Measurements from ENCODE around the gene LKAAEAR1.

DNA sequence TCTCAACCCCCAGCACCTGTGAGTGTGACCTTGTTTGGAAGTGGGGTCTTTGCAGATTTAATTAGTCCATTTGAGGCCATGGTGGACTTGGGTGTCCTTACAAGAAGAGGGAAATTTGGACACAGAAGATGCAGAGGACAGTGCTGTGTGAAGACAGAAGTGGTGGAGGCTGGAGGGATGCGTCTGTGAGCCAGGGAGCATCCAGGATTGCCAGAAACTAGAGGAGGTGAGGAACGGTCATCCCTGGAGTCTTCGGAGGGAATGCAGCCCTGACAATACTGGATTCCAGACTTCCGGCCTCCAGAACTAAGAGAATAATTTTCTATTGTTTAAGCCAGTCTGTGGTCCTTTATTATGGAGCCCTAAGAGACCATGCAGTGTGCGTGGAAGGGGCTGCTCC is 46.1 kb upstream of the LKAAEAR1 start:
- no peak for TF ChIP-seq POLR2AphosphoS5 (IDR thresholded peaks at IDR 0.05; ENCODE audit: low read depth)
- TF ChIP-seq, protein P1, sequence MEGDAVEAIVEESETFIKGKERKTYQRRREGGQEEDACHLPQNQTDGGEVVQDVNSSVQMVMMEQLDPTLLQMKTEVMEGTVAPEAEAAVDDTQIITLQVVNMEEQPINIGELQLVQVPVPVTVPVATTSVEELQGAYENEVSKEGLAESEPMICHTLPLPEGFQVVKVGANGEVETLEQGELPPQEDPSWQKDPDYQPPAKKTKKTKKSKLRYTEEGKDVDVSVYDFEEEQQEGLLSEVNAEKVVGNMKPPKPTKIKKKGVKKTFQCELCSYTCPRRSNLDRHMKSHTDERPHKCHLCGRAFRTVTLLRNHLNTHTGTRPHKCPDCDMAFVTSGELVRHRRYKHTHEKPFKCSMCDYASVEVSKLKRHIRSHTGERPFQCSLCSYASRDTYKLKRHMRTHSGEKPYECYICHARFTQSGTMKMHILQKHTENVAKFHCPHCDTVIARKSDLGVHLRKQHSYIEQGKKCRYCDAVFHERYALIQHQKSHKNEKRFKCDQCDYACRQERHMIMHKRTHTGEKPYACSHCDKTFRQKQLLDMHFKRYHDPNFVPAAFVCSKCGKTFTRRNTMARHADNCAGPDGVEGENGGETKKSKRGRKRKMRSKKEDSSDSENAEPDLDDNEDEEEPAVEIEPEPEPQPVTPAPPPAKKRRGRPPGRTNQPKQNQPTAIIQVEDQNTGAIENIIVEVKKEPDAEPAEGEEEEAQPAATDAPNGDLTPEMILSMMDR (conservative IDR thresholded peaks at IDR 0.05; ENCODE audit: low read depth in 2 of 2) = no peak
- TF ChIP-seq, protein P2, sequence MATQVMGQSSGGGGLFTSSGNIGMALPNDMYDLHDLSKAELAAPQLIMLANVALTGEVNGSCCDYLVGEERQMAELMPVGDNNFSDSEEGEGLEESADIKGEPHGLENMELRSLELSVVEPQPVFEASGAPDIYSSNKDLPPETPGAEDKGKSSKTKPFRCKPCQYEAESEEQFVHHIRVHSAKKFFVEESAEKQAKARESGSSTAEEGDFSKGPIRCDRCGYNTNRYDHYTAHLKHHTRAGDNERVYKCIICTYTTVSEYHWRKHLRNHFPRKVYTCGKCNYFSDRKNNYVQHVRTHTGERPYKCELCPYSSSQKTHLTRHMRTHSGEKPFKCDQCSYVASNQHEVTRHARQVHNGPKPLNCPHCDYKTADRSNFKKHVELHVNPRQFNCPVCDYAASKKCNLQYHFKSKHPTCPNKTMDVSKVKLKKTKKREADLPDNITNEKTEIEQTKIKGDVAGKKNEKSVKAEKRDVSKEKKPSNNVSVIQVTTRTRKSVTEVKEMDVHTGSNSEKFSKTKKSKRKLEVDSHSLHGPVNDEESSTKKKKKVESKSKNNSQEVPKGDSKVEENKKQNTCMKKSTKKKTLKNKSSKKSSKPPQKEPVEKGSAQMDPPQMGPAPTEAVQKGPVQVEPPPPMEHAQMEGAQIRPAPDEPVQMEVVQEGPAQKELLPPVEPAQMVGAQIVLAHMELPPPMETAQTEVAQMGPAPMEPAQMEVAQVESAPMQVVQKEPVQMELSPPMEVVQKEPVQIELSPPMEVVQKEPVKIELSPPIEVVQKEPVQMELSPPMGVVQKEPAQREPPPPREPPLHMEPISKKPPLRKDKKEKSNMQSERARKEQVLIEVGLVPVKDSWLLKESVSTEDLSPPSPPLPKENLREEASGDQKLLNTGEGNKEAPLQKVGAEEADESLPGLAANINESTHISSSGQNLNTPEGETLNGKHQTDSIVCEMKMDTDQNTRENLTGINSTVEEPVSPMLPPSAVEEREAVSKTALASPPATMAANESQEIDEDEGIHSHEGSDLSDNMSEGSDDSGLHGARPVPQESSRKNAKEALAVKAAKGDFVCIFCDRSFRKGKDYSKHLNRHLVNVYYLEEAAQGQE (IDR thresholded peaks at IDR 0.05; ENCODE audit: unreplicated experiment) = no peak
- no peak for TF ChIP-seq EZH2 (IDR thresholded peaks at IDR 0.05; ENCODE audit: low read depth, unreplicated experiment)
- TF ChIP-seq EZH2phosphoT487 (IDR thresholded peaks at IDR 0.05; ENCODE audit: unreplicated experiment) = no peak
- no peak for TF ChIP-seq JUNB (IDR thresholded peaks at IDR 0.05; ENCODE audit: unreplicated experiment)
- TF ChIP-seq NANOG (IDR thresholded peaks at IDR 0.05; ENCODE audit: borderline replicate concordance) = no peak
- TF ChIP-seq CREB1 (CRISPR knock-in tag; IDR thresholded peaks at IDR 0.05; ENCODE audit: low read depth) = no peak
- no peak for TF ChIP-seq STAT1 (IDR thresholded peaks at IDR 0.05; ENCODE audit: unreplicated experiment)
- no peak for TF ChIP-seq ZNF114 (CRISPR knock-in tag; IDR thresholded peaks at IDR 0.05)
- no peak for TF ChIP-seq ZNF331 (CRISPR knock-in tag; IDR thresholded peaks at IDR 0.05; ENCODE audit: low read depth)
- TF ChIP-seq, protein P3, sequence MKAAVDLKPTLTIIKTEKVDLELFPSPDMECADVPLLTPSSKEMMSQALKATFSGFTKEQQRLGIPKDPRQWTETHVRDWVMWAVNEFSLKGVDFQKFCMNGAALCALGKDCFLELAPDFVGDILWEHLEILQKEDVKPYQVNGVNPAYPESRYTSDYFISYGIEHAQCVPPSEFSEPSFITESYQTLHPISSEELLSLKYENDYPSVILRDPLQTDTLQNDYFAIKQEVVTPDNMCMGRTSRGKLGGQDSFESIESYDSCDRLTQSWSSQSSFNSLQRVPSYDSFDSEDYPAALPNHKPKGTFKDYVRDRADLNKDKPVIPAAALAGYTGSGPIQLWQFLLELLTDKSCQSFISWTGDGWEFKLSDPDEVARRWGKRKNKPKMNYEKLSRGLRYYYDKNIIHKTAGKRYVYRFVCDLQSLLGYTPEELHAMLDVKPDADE (IDR thresholded peaks at IDR 0.05) = no peak
